HG02938 (cell line): ENCODE data around the gene FOSL1.

ENCODE experiments used
- ATAC-seq: cut with Tn5 transposase; IDR thresholded peaks from one replicate; pipeline ENCODE4 v1.9.1; 2021; ENCODE audit warnings: mild to moderate bottlenecking, moderate library complexity; ENCODE audit not compliant: unreplicated experiment

FOSL1 gene

DNA sequence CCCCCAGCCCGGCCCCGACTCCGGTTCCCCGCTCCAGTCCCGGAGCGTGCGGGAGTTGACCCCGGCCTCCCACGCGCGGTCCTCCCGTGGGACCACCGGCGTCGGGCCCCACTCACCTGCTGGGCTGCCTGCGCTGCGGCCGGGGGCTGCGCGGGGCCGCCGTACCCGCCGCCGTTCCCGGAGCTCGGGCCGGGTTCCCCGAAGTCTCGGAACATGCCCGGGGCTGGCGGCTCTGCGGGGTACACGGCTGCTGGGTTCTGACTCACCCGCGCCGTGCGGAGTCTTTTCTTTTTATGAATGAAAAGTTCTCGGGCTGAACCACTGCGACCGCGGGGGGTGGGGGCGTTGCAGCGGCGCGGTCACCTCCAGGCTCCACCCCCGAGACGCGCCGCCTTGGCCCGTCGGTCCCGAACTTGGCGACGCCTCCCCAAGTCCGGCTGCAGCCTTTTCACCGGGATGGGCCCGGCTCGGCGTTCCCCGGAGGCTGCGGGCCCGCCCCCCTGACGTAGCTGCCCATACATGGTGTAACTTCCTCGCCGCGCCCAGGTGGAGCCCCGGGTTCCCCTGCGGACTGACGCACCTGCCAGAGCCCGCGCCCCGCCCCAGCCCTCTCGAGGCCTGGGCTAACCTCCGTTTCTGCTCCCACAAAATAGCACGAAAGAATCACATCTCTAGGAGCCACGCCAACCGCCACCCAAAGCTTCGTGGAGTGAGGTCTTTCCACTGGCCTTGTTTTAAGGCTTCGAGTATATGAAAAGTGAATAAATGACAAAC is at the start of gene FOSL1:
FOSL1 (minus strand) TSS at position 264 of the 774 bp plus-strand sequence; CDS start at position 215, 49 bp downstream.
- ATAC-seq = peak; percentile 54

DNA sequence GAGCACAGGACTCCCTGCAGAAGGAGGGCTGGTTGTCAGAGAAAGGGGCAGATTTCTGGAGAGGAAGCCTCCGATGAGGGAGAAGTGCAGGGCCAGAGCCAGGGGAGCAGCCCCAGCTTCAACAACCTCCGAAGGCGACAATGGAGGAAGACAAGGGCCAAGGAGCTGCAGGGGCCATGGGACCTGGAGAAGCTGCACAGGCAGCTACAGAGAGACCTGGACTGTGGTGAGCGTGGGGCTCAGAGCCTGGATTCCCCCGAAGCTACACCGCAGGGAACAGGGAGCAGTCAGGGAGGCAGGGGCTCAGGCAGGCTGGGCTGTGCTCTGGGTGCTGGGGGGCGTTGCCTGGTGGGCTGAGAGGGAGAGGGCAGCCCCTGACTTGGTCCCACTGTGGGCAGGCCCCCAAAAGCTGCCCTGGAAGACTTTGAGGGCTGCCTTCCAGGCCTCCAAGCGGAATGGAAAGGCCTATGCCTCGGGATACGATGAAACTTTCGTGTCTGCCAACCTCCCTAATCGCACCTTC is 47.5 kb upstream of the FOSL1 start:
- ATAC-seq = no peak

DNA sequence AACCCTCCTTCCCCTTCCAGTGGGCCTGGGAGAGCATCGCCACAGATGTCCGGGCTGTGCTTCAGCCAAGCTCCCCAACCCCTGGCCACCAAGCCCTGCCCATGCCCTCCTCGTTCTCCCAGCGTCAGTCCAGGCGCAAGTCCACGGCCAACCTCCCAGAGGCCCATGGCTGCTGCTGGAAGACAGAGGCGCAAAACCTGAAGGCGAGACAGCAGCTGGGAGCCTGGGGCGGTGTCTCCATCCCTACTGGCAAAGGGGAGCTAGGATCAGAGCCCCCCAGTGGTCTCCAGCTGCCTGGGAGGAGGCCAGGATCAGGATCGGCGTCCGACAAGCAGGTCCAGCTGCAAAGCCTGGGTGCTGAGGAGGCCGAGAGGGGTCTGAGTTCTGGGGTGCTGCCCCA is 46.9 kb upstream of the FOSL1 start:
- ATAC-seq = no peak

DNA sequence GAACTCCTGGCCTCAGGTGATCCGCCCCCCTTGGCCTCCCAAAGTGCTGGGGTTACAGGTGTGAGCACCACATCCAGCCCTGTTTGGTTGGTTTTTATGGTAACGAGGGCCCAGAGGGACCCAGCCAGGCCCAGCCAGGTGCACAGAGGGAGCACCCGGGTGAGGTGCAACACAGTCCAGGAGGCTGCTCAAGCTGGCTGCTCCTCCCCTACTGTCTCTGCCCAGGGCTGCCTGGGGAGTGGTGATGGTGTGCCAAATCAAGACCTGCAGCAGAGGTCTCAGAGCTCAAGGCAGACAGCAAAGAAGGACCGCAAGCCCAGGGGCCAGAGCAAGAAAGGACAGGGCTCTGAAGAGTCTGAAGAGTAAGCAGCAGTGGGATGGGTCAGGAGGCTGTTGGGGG is 46.5 kb upstream of the FOSL1 start:
- no peak for ATAC-seq

DNA sequence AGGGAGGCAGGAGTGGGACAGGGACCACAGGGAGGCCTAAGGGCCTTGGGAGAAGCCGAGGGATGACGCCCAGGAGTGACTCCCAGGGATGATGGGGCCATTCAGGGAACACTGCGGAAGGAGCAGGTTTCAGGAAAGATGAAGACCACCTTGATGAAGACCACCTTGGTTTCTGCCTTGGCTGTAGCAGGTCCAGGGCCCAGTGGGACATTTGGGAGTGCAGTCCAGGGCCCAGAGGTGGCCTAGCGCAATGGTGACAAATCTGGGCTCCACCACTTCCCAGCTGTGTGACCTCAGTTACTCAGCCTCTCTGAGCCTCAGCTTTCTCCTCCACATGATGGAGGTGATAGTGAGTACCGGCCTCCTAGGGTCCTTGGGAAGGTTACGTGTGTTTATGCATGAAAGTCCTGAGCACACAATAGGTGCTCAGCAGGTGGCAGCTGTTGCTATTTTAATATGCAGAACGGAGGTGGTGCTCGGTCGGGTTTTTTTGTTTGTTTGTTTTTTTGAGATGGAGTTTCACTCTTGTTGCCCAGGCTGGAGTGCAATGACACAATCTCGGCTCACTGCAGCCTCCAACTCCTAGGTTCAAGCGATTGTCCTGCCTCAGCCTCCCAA is 45.9 kb upstream of the FOSL1 start:
- ATAC-seq = no peak

DNA sequence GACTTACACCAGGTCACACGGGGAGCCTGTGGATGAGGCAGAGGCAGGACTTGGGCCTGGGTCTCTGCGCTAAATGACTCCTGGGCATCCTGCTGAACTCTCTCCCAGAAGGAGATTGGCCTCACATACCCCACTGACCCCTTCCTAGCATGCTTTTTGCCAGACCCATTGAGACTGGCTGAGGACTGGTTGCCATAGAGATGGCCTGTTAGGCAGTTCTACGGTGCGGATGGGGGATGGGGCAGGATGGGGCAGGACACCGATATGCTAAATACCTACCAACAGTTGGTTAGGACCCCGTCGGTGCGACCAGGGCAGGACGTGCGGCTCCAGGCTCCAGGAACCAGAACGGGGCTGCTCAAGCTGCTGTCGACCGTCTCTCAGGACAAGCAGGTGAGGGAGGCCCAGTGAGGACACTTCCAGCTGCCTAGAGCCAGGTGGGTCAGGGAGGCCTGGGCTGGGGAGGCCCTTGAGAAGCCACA is 45.3 kb upstream of the FOSL1 start, which contains the start of gene TSGA10IP:
TSGA10IP (plus strand) TSS at position 51 of the 482 bp plus-strand sequence; CDS start at position 247, 196 bp downstream.
- ATAC-seq = no peak

DNA sequence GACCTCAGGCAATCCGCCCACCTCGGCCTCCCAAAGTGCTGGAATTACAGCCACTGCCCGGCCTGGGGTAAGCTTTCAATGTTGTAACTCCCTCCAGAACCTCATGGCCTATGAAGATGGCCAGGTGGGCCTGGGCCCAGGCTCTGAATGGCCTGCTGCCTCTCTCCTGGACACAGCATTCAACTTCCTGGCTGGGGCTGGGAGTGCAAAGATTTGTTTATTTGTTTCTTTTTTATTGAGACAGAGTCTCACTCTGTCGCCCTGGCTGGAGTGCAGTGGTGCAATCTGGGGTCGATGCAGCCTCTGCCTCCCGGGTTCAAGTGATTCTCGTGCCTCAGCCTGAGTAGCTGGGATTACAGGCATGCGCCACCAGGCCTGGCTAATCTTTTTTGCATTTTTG is 44.6 kb upstream of the FOSL1 start:
- ATAC-seq = no peak

DNA sequence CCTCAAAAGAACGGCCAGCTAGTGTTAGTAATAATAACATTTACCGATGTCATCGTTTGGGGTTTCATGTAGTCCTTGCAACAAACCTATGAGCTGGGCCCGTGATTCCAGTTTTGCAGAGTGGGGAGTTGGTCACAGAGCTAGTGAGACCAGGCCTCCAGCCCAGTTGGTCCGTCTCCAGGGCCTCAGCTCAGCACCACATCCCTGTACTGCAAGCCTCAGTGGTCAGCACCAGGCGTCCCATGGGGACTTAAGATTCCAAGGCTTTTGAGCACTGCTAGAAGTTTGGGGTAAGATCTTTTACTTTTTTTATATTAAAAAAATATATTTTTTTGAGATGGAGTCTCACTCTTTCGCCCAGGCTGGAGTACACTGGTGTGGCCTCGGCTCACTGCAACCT is 44.0 kb upstream of the FOSL1 start:
- ATAC-seq = no peak

DNA sequence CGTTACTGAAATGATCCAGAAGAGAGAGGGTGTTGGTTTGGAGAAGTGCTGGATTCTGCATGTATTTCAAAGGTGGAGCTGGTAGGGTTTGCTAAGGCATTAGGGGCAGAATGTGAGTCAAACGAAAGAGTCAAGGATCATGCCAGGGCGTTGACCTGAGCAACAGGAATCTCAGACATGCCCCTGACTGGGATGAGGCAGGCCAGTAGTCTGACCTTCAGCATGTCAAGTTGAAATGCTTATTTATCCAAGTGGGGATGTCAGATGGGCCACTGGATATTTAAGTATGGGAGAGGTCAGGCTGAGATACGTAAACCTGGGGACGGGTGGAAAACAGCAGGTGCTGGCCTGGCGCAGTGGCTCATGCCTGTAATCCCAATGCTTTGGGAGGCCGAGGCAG is 42.3 kb upstream of the FOSL1 start:
- no peak for ATAC-seq

DNA sequence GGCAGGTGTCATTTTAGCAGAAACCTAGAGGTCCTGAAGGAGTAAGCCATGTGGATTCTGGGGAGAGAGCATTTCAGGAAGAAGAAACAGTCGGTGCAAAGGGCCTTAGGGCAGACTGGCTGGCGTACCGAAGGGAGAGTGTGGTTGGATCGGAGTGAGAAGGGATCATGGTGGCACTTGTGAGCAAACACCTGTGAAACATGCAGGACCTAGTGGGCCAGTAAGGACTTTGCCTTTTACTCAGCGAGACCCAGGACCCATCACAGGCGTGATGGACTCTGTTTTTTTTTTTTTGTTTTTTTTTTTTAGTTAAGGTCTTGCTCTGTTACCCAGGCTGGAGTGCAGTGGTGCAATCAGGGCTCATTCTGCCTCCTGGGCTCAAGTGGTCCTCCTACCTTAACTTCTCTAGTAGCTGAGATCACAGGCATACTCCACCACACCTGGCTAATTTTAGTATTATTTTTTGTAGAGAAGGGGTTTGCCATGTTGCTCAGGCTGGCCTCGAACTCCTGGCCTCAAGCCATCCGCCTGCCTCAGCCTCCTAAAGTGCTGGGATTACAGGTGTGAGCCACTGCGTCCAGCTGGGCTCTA is 41.6 kb upstream of the FOSL1 start:
- no peak for ATAC-seq

DNA sequence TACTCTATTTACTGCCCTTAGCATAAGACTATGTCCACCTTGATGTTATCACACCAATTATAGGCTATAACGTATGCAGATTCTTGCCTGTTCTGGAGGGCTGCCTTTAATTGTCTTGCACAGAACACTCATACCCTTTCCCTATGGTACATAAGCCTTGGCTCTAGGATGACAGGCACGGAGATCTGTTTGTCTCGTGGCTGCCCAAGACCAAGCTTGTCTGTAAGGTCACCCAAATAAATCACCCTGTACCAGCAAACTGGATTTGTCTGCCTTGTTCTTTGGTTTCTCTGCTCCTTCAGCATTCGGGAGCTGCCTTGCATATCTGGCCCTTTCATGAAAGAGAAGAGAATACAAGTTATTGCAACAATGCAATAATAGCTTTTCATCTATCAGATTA is 37.6 kb upstream of the FOSL1 start:
- no peak for ATAC-seq

DNA sequence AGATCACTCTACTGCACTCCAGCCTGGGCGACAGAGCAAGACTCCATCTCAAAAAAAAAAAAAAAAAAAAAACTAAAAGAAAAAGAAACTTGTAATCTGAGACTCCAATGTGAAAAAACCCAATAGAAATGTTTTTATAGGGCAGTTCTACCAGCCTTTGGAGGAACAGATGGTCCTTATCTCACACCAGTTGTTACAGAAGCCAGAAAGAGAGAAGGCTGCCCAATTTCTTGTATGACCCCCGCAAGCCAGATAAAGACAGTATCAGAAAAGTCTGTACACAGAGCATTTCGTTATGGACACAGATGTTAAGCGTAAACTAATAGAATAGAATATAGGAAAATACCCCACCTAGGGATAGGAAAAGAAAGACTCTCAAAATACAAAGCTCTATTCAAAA is 33.8 kb upstream of the FOSL1 start:
- ATAC-seq = no peak

DNA sequence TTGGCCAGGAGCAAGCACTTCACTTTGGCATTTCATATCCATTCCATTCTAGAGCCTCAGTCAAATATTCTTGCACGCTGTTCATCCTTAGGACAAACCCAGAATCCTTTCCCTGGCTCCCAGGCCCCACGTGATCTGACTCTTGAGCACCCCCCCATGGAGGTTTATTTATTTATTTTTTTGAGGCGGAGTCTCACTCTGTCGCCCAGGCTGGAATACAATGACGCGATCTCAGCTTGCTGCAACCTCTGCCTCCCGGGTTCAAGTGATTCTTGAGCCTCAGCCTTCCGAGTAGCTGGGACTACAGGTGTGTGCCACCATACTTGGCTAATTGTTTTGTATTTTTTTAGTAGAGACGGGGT is 32.4 kb upstream of the FOSL1 start:
- no peak for ATAC-seq

DNA sequence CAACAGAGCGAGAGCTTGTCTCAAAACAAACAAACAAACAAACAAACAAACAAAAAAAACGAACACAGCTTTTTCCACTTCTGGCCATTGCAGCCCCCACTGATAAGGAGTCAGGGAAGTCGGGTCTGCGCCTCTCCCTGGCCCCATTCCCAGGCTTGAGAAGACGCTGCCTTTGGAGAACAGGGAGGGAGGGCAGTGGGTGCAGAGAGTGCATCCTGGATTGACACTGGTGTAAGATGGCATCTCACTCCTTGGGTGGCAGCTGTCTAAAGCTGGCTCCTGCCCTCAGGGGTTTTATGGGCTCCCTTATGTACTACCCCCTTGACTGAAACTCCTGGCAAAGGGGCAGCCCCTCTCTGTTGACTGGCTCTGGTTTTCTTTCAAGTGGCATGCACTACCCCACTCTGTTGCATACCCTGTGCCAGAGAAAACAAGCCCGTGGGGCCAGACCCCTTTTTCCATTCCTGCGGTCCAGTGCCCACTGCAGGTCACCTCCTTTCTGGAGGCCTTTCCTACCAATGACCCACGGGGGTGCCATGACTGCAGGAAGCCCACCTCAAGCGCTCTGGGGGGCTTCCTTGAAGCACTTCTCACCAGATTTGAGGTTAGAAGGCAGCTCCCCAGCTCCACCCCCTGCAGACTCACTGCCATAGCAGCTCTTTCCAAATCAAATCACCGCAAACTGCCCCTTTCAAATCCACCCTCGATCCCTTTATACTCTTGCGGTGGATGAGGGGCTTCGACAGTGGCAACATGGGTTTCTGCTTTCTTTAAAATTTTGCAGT is 31.8 kb upstream of the FOSL1 start:
- ATAC-seq = no peak

DNA sequence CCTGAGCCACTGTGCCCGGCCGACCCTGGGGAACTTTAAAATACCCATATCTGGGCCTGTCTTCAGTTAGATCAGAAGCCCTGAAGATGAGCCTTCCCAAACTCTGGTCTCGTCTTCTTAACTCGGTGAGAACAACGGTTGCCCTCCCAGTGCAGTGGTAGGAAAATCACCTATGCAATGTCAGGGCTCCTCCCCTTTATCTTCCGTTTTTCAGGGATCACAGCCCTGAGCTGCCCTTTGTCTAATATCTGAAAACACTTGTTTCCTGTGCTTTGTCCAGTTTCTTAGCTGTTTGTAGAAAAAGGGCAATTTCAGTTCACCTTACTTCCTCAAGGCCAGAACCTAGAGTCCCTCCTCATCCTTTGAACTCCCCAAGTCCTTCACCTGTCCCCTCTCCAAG is 28.5 kb upstream of the FOSL1 start:
- ATAC-seq = no peak

DNA sequence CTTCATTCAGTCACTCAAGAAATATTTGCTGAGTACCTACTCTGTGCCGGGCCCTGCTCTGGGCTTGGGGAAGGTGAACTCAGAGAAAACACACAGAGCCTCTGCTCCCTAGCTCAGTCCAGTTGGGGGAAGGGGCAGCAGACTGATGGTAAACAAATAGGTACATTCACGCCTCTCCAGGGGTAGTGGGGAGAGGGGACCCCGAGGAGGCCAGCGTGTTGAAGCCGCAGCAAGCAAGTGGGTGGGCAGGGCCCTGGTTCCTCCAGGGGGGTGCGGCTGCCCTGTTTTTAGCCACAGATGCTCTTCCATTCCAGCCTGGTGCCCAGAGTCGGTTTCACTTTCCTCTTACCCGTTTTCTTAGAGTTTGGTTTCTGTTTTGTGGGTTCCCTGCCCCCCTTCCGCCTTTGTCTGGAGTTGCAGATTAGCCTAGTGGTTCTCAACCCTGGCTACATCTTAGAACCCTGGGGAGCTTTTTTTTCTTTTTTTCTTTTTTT is 27.8 kb upstream of the FOSL1 start:
- no peak for ATAC-seq

DNA sequence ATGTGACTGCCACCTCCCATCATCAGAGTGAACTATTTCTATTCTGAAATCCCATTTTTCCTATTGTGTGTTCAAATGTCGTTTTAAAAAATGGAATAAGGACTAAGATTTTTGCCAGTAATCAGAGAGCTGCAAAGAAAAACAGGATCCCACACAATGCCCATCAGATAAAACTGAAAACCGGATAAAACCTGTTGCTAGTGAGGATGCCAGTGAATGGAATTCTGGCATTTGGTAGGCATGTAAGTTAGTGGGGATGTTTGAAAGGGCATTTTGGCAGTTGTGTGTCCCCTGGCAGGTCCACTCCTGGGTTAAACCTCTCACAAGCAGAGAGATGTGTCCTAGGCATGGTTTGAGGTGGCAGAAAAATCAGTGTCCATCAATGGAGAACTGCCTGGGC is 25.2 kb upstream of the FOSL1 start:
- ATAC-seq = no peak

DNA sequence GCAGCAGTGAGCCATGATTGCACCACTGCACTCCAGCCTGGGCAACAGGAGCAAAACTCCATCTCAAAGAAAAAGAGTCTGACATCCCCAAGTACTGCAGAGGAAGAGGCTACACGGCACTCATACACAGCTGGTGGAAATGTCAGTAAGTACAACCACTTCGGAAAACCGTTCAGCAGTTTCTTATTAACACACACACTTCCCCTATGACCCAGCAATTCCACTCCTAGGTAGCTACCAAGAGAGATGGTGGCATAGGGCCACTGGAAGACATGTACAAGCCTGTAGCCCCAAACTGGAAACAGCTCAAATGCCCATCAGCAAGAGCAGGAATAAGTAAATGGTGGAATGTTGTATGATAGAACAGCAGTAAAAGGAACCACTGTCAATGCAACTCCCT is 22.4 kb upstream of the FOSL1 start:
- ATAC-seq = no peak

DNA sequence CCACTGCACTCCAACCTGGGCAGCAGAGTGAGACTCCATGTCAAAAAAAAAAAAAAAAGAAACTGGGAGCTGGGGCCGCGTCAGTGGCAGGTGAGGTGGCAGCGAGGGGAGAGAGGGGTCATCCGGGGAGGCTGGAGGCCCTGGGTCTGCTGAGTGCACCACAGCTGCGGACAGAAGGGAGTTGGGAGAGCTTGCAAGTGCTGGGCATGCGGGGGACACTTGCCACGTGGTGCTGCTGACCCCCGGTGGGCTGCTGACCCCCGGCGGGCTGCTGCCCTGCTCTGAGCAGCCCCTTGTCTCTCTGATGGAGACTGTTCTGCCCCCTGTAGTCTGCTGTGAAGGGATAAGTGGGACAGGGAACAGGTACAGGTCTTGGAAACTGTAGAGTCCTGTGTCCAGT is 21.7 kb upstream of the FOSL1 start:
- ATAC-seq = no peak

DNA sequence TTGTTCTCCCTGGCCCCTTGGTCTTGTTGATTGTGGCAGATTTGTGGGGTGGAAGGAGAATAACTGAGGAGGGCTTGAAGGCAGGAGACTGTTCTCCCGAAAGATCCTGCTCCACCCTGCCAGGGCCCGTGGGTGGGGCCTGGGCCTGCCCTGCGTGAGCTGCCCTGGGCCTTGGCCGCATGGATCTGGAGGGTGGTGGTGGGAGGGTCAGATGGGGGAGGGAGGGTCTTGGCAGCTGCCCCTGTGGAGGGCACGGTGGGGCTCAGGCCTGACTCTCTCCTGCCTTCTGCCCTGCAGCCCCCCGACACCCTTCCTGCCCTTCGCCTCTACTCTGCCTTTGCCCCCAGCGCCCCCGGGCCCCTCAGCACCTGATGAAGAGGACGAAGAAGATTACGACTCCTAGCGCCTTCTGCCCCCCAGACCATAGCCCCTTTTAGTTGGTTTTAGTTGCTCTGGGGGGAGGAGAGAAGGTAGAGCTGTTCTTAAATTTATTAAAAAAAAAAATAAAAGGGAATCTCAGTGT is 20.9 kb upstream of the FOSL1 start:
- ATAC-seq = no peak

DNA sequence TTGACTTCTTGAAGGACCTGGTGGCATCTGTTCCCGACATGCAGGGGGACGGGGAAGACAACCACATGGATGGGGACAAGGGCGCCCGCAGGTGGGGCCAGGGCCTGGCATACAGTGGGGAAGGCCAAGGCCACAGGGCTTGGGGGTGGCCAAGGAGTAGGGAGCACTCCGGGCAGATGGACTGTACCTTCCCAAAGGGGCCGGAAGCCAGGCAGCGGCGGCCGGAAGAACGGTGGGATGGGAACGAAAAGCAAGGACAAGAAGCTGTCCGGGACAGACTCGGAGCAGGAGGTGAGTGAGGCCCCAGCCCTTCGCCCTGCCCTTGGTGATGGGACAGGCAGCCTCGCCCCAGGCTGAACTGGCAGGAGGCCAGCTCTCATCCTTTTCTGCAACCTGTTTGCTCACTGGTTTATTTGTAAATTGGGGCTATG is 20.2 kb upstream of the FOSL1 start:
- no peak for ATAC-seq
